MCF 10A (cell line): ENCODE data around the gene SH3D19. TPM values are rescaled to one million over a fixed set of nuclear protein-coding genes. Genes with fewer than 3 reads are reported as not detected.
A peak's percentile ranks its signal among the peaks of the same experiment; 100 is the strongest.

Experiments
- BruUV-seq: library from RNA; stranded (reverse); fragments of 400-500 nt; replicated peaks from 2 replicates; lab custom pipeline; 2021; lab: Mats Ljungman, UMichigan
- CTCF ChIA-PET: fragments of 300-600 bp; sonication (Branson Sonifier 250); formaldehyde crosslinking; extraction: SDS; loops from one replicate; lab custom pipeline; 2021; ENCODE audit warnings: antibody characterized with exemption, inconsistent platforms; lab: Yijun Ruan, JAX
- POLR2A ChIA-PET: fragments of 300-600, 350-650 bp; sonication (Branson Sonifier 250); formaldehyde crosslinking; extraction: SDS; loops from one replicate; lab custom pipeline; 2020; ENCODE audit warnings: antibody characterized with exemption, inconsistent platforms; lab: Yijun Ruan, JAX
- DNase-seq: peaks from one replicate; pipeline ENCODE4 v3.0.0-alpha.2; 2018; ENCODE audit not compliant: unreplicated experiment
- H3K27ac Mint-ChIP-seq: one replicate; pipeline ENCODE4 v1.8.0; 2022; ENCODE audit warnings: mild to moderate bottlenecking, low read depth, mixed read lengths; ENCODE audit not compliant: unreplicated experiment
- H3K27me3 Mint-ChIP-seq: one replicate; pipeline ENCODE4 v1.8.0; 2022; ENCODE audit warnings: mixed read lengths; ENCODE audit not compliant: insufficient read depth, unreplicated experiment
- H3K36me3 Mint-ChIP-seq: one replicate; pipeline ENCODE4 v1.8.0; 2022; ENCODE audit warnings: mild to moderate bottlenecking, moderate library complexity, mixed read lengths; ENCODE audit not compliant: insufficient read depth, unreplicated experiment
- H3K4me1 Mint-ChIP-seq: one replicate; pipeline ENCODE4 v1.8.0; 2022; ENCODE audit warnings: mixed read lengths; ENCODE audit not compliant: insufficient read depth, unreplicated experiment
- H3K4me3 Mint-ChIP-seq: one replicate; pipeline ENCODE4 v1.8.0; 2022; ENCODE audit warnings: mild to moderate bottlenecking, moderate library complexity, mixed read lengths; ENCODE audit not compliant: unreplicated experiment
- H3K9me3 Mint-ChIP-seq: one replicate; pipeline ENCODE4 v1.8.0; 2022; ENCODE audit warnings: mixed read lengths; ENCODE audit not compliant: unreplicated experiment
- CTCF ChIP-seq: fragments of 200-600 bp; IDR thresholded peaks from one replicate; pipeline ENCODE4 v1.8.0; 2022; ENCODE audit warnings: antibody characterized with exemption, mild to moderate bottlenecking; ENCODE audit not compliant: unreplicated experiment
- intact Hi-C: fragments of 100-400 bp; cut with micrococcal nuclease; formaldehyde crosslinking; loops from 2 replicates; pipeline ENCODE4 v1.14.1; 2022
- total RNA-seq: library from RNA; stranded (reverse); gene quantifications from 2 replicates; pipeline ENCODE4 v1.2.3, GENCODE V29; 2022

Gene SH3D19
- total RNA-seq, 1 experiment from 2014 or later: 51.3 TPM

DNA sequence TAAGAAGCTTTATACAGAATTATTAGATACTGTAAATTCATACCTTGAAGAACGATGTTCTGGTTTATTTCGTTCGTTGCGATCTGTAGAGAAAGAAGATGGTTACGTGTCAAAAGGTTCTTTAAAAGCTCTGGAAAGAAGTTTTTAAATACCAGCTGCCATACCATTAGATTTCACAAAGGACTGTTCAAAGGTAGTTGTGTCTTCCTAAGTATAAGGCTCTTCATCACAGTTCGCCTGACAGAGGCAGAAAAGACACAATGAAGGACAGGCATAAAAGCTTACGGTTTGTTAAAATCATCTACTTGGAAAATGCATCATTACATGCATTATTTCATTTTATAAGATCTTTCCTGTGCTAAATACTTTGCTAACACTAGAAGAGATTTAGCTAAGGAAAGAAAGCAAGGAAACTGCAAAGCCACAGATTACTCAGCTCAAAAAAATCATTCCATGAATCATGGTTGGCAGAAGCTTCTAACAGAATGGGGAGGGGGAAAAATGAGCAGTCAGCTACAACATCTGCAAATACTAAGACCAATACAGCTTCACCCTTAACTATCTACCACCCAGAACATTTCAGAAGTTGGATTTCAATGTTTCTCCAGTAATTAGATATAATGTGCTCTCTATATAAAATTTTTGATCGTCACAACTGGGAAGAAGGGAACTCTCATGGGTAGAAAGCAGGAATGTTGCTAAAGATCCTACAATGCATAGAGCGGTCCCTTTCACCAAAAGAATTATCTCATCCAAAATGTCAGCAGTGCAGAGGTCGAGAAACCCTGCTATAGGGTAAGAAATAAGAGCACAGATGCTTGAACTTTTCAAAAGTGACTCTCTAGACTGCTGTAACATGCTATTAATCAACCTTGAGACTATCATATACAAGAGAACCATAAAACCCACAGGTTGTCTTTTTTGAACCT, 99.1 kb downstream of the SH3D19 start:
- intact Hi-C loops: no loop called here

GRCh38 chr4:151223465-151223864, 101.9 kb downstream of the SH3D19 start:
- ChIA-PET POLR2A (no interaction called here), CTCF (interaction anchor here (0.6 to 0.7 kb wide), 2 partner anchors 43 to 1446 kb away, joined by 3 read pairs; no protein-coding TSS in a partner anchor)
- H3K9me3 Mint-ChIP-seq: peaks cover 5% of the 10 kb centered on the region
- peaks cover 24% of the 10 kb centered on the region for H3K36me3 Mint-ChIP-seq
- no TSS peak for BruUV-seq
- peaks cover 28% of the 10 kb centered on the region for H3K4me1 Mint-ChIP-seq
- DNase-seq: no peak
- H3K4me3 Mint-ChIP-seq: no peak overlapping the region
- intact Hi-C loops: no loop called here
- no peaks in the 10 kb centered on the region for H3K27me3 Mint-ChIP-seq
- H3K27ac Mint-ChIP-seq: no peak overlapping the region
- no peak for TF ChIP-seq CTCF

More for the DNA sequence above, 99.1 kb downstream of the SH3D19 start:
- Mint-ChIP-seq H3K4me3 (peak overlapping the region; percentile 74), H3K9me3 (peaks cover 5% of the 10 kb centered on the region), H3K27me3 (no peaks in the 10 kb centered on the region), H3K4me1 (peaks cover 21% of the 10 kb centered on the region), H3K36me3 (peaks cover 17% of the 10 kb centered on the region), H3K27ac (peak overlapping the region; percentile 97)
- TF ChIP-seq CTCF: no peak
- no TSS peak for BruUV-seq
- DNase-seq: peak; percentile 79
- POLR2A ChIA-PET: interaction anchor here (0.5 to 2.5 kb wide), 20 partner anchors 8 to 1453 kb away, joined by 3 to 20 read pairs (median 4); partner anchors contain the start of genes SH3D19 and TMEM154
- CTCF ChIA-PET: interaction anchor here (0.8 to 1.2 kb wide), 3 partner anchors 10 to 50 kb away, joined by 3 to 5 read pairs (median 3); no protein-coding TSS in a partner anchor

DNA sequence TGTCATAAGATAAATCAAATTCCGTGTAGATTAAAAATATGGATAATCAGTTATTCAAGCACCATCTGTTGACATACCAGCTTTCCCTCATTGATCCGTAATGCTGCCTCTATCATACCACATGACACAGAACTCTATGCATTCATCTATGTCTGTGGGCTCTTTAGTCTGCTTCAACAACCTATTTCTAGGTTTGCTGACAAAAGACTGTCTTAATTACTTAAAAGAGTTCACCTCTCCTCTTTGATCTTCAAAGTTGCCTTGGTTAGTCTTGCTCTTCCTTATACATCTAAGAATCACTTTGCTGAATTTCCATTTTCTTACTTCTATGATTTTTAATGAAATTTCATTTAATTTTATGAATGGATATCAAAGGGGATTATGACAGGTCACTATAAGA, 105.5 kb downstream of the SH3D19 start:
- Mint-ChIP-seq H3K4me1 (peaks cover 19% of the 10 kb centered on the region), H3K27ac (no peak overlapping the region), H3K27me3 (no peaks in the 10 kb centered on the region), H3K9me3 (peaks cover 5% of the 10 kb centered on the region), H3K36me3 (peaks cover 24% of the 10 kb centered on the region), H3K4me3 (no peak overlapping the region)
- CTCF ChIA-PET: no interaction called here
- DNase-seq: no peak
- POLR2A ChIA-PET: no interaction called here
- intact Hi-C loops: no loop called here
- BruUV-seq: no TSS peak
- TF ChIP-seq CTCF: no peak

GRCh38 chr4:151219091-151219490, 106.3 kb downstream of the SH3D19 start:
- no peak for TF ChIP-seq CTCF
- intact Hi-C loops: no loop called here
- H3K27ac Mint-ChIP-seq: peak overlapping the region; percentile 3
- no TSS peak for BruUV-seq
- no peak for DNase-seq
- H3K27me3 Mint-ChIP-seq: no peaks in the 10 kb centered on the region
- ChIA-PET POLR2A (no interaction called here), CTCF (no interaction called here)
- peaks cover 24% of the 10 kb centered on the region for H3K36me3 Mint-ChIP-seq
- peaks cover 19% of the 10 kb centered on the region for H3K4me1 Mint-ChIP-seq
- H3K4me3 Mint-ChIP-seq: no peak overlapping the region
- H3K9me3 Mint-ChIP-seq: peaks cover 5% of the 10 kb centered on the region
